PC-3 (cell line): ENCODE data around the gene PELI2. TPM values are rescaled to one million over a fixed set of nuclear protein-coding genes. Genes with fewer than 3 reads are reported as not detected.

Experiments used
- ATAC-seq: fragments of 200-7000 bp; cut with Tn5 transposase; 2 replicates; pipeline ENCODE4 v1.9.1; 2020; ENCODE audit warnings: mild to moderate bottlenecking, moderate library complexity
- BruUV-seq: library from RNA; stranded (reverse); fragments of 400-500 nt; replicated peaks from 2 replicates; lab custom pipeline; 2021; lab: Mats Ljungman, UMichigan
- CTCF ChIA-PET: fragments of 300-600 bp; sonication (Branson Sonifier 250); formaldehyde crosslinking; loops from one replicate; lab custom pipeline; 2022; ENCODE audit warnings: antibody characterized with exemption; lab: Charles Lee
- POLR2A ChIA-PET: fragments of 300-600 bp; sonication (Branson Sonifier 250); formaldehyde crosslinking; loops from one replicate; lab custom pipeline; 2022; ENCODE audit warnings: antibody characterized with exemption; ENCODE audit not compliant: unreplicated experiment; lab: Charles Lee
- DNase-seq: peaks from one replicate; pipeline ENCODE4 v3.0.0-alpha.2; 2015
- H2AFZ ChIP-seq: fragments of 300-600 bp; sonication (generic); 2 replicates; pipeline ENCODE4 v1.6.0; 2016; ENCODE audit warnings: antibody characterized with exemption, low read length
- H3F3A ChIP-seq: fragments of 300-600 bp; sonication (generic); one replicate; pipeline ENCODE4 v1.6.0; 2017; ENCODE audit warnings: antibody characterized with exemption, low read length, control low read depth, mild to moderate bottlenecking; ENCODE audit not compliant: unreplicated experiment
- H3K27ac ChIP-seq: fragments of 300-600 bp; sonication (generic); 2 replicates; pipeline ENCODE4 v1.5.1; 2016; ENCODE audit warnings: mild to moderate bottlenecking, low read length
- H3K27me3 ChIP-seq: fragments of 300-600 bp; sonication (generic); 2 replicates; pipeline ENCODE4 v1.6.1; 2016; ENCODE audit warnings: low read length, mixed read lengths
- H3K36me3 ChIP-seq: fragments of 300-600 bp; sonication (generic); 2 replicates; pipeline ENCODE4 v1.6.1; 2016; ENCODE audit warnings: low read depth, mixed run types, low read length, mixed read lengths
- H3K4me1 ChIP-seq: fragments of 300-600 bp; sonication (generic); 2 replicates; pipeline ENCODE4 v1.5.1; 2016; ENCODE audit warnings: low read length; ENCODE audit not compliant: insufficient read depth
- H3K4me2 ChIP-seq: fragments of 300-600 bp; sonication (generic); 2 replicates; pipeline ENCODE4 v1.6.0; 2016; ENCODE audit warnings: low read length
- H3K4me3 ChIP-seq: fragments of 300-600 bp; sonication (generic); 2 replicates; pipeline ENCODE4 v1.5.1; 2016; ENCODE audit warnings: mild to moderate bottlenecking, low read length, mixed read lengths
- H3K79me2 ChIP-seq: fragments of 300-600 bp; sonication (generic); 2 replicates; pipeline ENCODE4 v1.6.1; 2017; ENCODE audit warnings: low read length, mixed read lengths
- H3K9ac ChIP-seq: fragments of 300-600 bp; sonication (generic); 2 replicates; pipeline ENCODE4 v1.6.0; 2016; ENCODE audit warnings: mild to moderate bottlenecking, low read length
- H3K9me2 ChIP-seq: fragments of 300-600 bp; sonication (generic); replicated peaks from 2 replicates; pipeline ENCODE4 v1.6.1; 2016; ENCODE audit warnings: mixed run types, low read length, mixed read lengths
- H3K9me3 ChIP-seq: fragments of 300-600 bp; sonication (generic); 2 replicates; pipeline ENCODE4 v1.6.1; 2016; ENCODE audit warnings: low read length, mixed read lengths
- H4K20me1 ChIP-seq: fragments of 300-600 bp; sonication (generic); 2 replicates; pipeline ENCODE4 v1.6.1; 2016; ENCODE audit warnings: low read length, mixed read lengths
- CTCF ChIP-seq: fragments of 300-600 bp; sonication (generic); conservative IDR thresholded peaks from 2 replicates; pipeline ENCODE4 v1.5.1; 2017; ENCODE audit warnings: antibody characterized with exemption, low read depth, mild to moderate bottlenecking, low read length
- EZH2 ChIP-seq: fragments of 300-600 bp; sonication (generic); IDR thresholded peaks from one replicate; pipeline ENCODE4 v1.6.1; 2017; ENCODE audit warnings: antibody characterized with exemption, mild to moderate bottlenecking, low read length; ENCODE audit not compliant: unreplicated experiment
- EZH2phosphoT487 ChIP-seq: fragments of 300-600 bp; sonication (generic); IDR thresholded peaks from 2 replicates; pipeline ENCODE4 v1.6.1; 2018; ENCODE audit warnings: mild to moderate bottlenecking, antibody characterized with exemption, low read length, borderline replicate concordance
- intact Hi-C: fragments of 100-400 bp; cut with micrococcal nuclease; formaldehyde crosslinking; loops from 2 replicates; pipeline ENCODE4 v1.9.0; 2023
- total RNA-seq: library from RNA; depleted of rRNA; stranded (reverse); fragments of >200 nt; gene quantifications from 2 replicates; pipeline ENCODE4 v1.2.3, GENCODE V29; 2014

PELI2 gene
- total RNA-seq, 1 experiment from 2014 or later: 0.11 TPM

GRCh38 chr14:56156096-56156495 is 37.9 kb downstream of the PELI2 start:
- H3K79me2 ChIP-seq: no peaks in the 10 kb centered on the region
- H3K4me3 ChIP-seq: no peak overlapping the region
- POLR2A ChIA-PET: no interaction called here
- CTCF ChIA-PET: no interaction called here
- no peak overlapping the region for H3K27ac ChIP-seq
- no peak overlapping the region for H3K4me2 ChIP-seq
- DNase-seq: no peak
- peaks cover 50% of the 10 kb centered on the region for H3K27me3 ChIP-seq
- intact Hi-C loops: no loop called here
- no peak overlapping the region for H2AFZ ChIP-seq
- H3K4me1 ChIP-seq: no peaks in the 10 kb centered on the region
- no peak for ATAC-seq
- H4K20me1 ChIP-seq: no peaks in the 10 kb centered on the region
- no TSS peak for BruUV-seq
- no peaks in the 10 kb centered on the region for H3K36me3 ChIP-seq
- H3F3A ChIP-seq: no peaks in the 10 kb centered on the region
- no peaks in the 10 kb centered on the region for H3K9me2 ChIP-seq
- no peaks in the 10 kb centered on the region for H3K9me3 ChIP-seq
- H3K9ac ChIP-seq: no peak overlapping the region
- no peak for TF ChIP-seq EZH2phosphoT487
- TF ChIP-seq EZH2: no peak
- TF ChIP-seq CTCF: no peak

GRCh38 chr14:56159066-56159465 is 40.9 kb downstream of the PELI2 start:
- no peak overlapping the region for H3K27ac ChIP-seq
- no TSS peak for BruUV-seq
- DNase-seq: peak; percentile 25
- H4K20me1 ChIP-seq: no peaks in the 10 kb centered on the region
- H3K9me2 ChIP-seq: no peaks in the 10 kb centered on the region
- no peaks in the 10 kb centered on the region for H3F3A ChIP-seq
- H2AFZ ChIP-seq: no peak overlapping the region
- H3K79me2 ChIP-seq: no peaks in the 10 kb centered on the region
- TF ChIP-seq CTCF (no peak), EZH2phosphoT487 (no peak), EZH2 (no peak)
- H3K36me3 ChIP-seq: no peaks in the 10 kb centered on the region
- intact Hi-C loops: no loop called here
- peaks cover 30% of the 10 kb centered on the region; the same call in 1 of the 2 replicates for H3K27me3 ChIP-seq
- H3K4me1 ChIP-seq: no peaks in the 10 kb centered on the region
- no peak overlapping the region for H3K9ac ChIP-seq
- no peak for ATAC-seq
- no peak overlapping the region for H3K4me2 ChIP-seq
- CTCF ChIA-PET: no interaction called here
- H3K4me3 ChIP-seq: no peak overlapping the region
- POLR2A ChIA-PET: no interaction called here
- peaks cover 14% of the 10 kb centered on the region; the same call in 1 of the 2 replicates for H3K9me3 ChIP-seq

DNA sequence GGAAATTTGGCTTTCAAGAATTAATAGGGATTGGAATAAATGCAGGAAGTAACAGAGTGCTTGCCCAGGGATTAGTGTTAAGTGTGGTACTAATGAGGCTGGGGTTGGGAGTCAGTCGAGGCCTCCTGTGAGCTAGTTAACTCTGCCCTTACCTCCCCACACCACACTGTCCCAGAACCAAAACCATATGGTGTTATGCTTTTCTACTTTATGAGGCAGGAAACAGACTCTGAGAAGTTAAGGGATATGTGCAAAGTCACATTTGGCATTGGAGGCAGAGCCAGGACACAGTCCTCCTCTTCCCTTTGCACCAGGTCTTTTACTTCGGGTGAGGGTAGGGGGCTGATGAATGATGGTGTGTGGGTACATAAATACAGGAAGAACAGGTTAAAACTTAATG is 41.9 kb downstream of the PELI2 start:
- H2AFZ ChIP-seq: no peak overlapping the region
- no peaks in the 10 kb centered on the region for H4K20me1 ChIP-seq
- no peak overlapping the region for H3K27ac ChIP-seq
- no peaks in the 10 kb centered on the region for H3K9me2 ChIP-seq
- no peaks in the 10 kb centered on the region for H3K36me3 ChIP-seq
- no peak for ATAC-seq
- DNase-seq: no peak
- ChIA-PET POLR2A (no interaction called here), CTCF (no interaction called here)
- H3F3A ChIP-seq: no peaks in the 10 kb centered on the region
- no peaks in the 10 kb centered on the region for H3K79me2 ChIP-seq
- TF ChIP-seq EZH2phosphoT487: no peak
- no peak for TF ChIP-seq EZH2
- no peak for TF ChIP-seq CTCF
- H3K4me2 ChIP-seq: no peak overlapping the region
- no peak overlapping the region for H3K4me3 ChIP-seq
- H3K9me3 ChIP-seq: peaks cover 16% of the 10 kb centered on the region; the same call in 1 of the 2 replicates
- no TSS peak for BruUV-seq
- no peaks in the 10 kb centered on the region for H3K4me1 ChIP-seq
- intact Hi-C loops: no loop called here
- H3K9ac ChIP-seq: no peak overlapping the region
- H3K27me3 ChIP-seq: peaks cover 22% of the 10 kb centered on the region; the same call in 1 of the 2 replicates
